PC-3 (cell line): ENCODE results near the gene TFB2M.

ENCODE experiments used
- CTCF ChIP-seq: fragments of 300-600 bp; sonication (generic); conservative IDR thresholded peaks from 2 replicates; pipeline ENCODE4 v1.5.1; 2017; ENCODE audit warnings: antibody characterized with exemption, low read depth, mild to moderate bottlenecking, low read length
- EZH2 ChIP-seq: fragments of 300-600 bp; sonication (generic); IDR thresholded peaks from one replicate; pipeline ENCODE4 v1.6.1; 2017; ENCODE audit warnings: antibody characterized with exemption, mild to moderate bottlenecking, low read length; ENCODE audit not compliant: unreplicated experiment

GRCh38 chr1:246533371-246533905 lies 32.6 kb downstream of the TFB2M start:
- no peak for TF ChIP-seq EZH2
- TF ChIP-seq CTCF = no peak
